ENCODE data around the gene SPATS2L. TPM values are rescaled to one million over a fixed set of nuclear protein-coding genes. Genes with fewer than 3 reads are reported as not detected.

Gene SPATS2L
- total and polyA plus RNA-seq, 2 donors = 34.8 to 58.3 TPM

DNA sequence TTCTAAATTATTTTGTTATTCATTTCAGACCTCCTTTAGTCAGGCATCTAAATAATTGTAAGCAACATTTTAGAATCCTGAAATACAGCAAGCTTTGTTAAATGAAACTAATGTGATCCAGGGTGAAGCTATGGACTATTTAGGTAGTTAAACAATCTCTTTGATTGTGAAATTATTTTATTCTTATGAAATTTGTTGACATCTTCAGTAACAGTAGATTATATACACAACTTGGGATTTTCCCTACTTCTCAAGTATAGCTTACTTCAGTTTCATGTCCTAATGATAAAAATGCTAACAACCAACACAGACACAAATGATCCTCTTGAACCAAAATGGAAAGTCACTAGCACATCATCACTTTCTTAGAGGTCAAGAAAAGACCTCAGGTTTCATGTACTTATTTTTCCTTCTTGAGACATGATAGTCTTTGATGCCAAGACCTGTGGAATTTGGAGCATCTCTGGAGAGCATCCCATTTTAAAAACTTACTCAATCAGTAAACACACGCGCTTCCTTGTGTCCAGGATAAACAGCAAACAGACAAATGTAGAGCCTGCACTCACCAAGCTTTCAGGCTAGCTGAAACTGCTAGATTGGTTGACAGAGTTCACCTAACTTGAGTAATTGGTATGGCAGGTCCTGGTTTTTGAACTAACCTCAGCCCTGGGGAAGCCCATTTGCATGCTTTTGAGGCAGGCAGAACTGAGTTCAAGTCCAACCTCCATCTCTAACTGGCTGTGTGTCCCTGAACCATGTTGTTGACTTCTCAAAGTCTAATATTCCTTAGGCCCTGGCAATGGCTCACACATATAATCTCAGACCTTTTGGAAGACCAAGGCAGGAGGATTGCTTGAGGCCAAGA, 155.6 kb downstream of the SPATS2L start:
- no peak for DNase-seq (ENCODE audit: low read depth in 6 of 9, low spot score in 9 of 9)
- Histone ChIP-seq H3K9me3 (ENCODE audit: control insufficient read depth in 2 of 2, insufficient read depth in 1 of 2, low read length in 1 of 2) (no peaks in the 10 kb centered on the region), H3K27me3 (ENCODE audit: control insufficient read depth in 2 of 2, insufficient read depth in 1 of 2, low read length in 1 of 2) (no peaks in the 10 kb centered on the region), H3K4me1 (ENCODE audit: control insufficient read depth in 2 of 2, insufficient read depth in 2 of 2, low read length in 2 of 2) (peaks cover 10 to 20% of the 10 kb centered on the region in 2 donors), H3K27ac (ENCODE audit: low read depth in 1 of 2, low read length in 1 of 2) (no peak overlapping the region), H3K4me3 (ENCODE audit: low read length in 2 of 2) (no peak overlapping the region), H3K36me3 (ENCODE audit: control insufficient read depth in 2 of 2, insufficient read depth in 2 of 2, low read length in 1 of 2) (no peaks in the 10 kb centered on the region)
- over 99% methylated on average over 2 of the region's 2 CpGs for WGBS

- Histone ChIP-seq H3K27me3 (ENCODE audit: control insufficient read depth in 2 of 2, insufficient read depth in 1 of 2, low read length in 1 of 2) (no peaks in the 10 kb centered on the region), H3K4me3 (ENCODE audit: low read length in 2 of 2) (no peak overlapping the region), H3K4me1 (ENCODE audit: control insufficient read depth in 2 of 2, insufficient read depth in 2 of 2, low read length in 2 of 2) (peaks cover 21 to 34% of the 10 kb centered on the region in 2 donors), H3K9me3 (ENCODE audit: control insufficient read depth in 2 of 2, insufficient read depth in 1 of 2, low read length in 1 of 2) (peaks cover 0 to 2% of the 10 kb centered on the region in 2 donors), H3K27ac (ENCODE audit: low read depth in 1 of 2, low read length in 1 of 2) (peak overlapping the region in 1 of 2 donors; percentile 82), H3K36me3 (ENCODE audit: control insufficient read depth in 2 of 2, insufficient read depth in 2 of 2, low read length in 1 of 2) (no peaks in the 10 kb centered on the region)
- peak in 2 of 9 donors; percentile 42 to 69 for DNase-seq (ENCODE audit: low read depth in 6 of 9, low spot score in 9 of 9)
- 62% methylated on average over 2 of the region's 2 CpGs for WGBS
Observed at GRCh38 chr2:200463452-200463851, 157.0 kb downstream of the SPATS2L start.

DNA sequence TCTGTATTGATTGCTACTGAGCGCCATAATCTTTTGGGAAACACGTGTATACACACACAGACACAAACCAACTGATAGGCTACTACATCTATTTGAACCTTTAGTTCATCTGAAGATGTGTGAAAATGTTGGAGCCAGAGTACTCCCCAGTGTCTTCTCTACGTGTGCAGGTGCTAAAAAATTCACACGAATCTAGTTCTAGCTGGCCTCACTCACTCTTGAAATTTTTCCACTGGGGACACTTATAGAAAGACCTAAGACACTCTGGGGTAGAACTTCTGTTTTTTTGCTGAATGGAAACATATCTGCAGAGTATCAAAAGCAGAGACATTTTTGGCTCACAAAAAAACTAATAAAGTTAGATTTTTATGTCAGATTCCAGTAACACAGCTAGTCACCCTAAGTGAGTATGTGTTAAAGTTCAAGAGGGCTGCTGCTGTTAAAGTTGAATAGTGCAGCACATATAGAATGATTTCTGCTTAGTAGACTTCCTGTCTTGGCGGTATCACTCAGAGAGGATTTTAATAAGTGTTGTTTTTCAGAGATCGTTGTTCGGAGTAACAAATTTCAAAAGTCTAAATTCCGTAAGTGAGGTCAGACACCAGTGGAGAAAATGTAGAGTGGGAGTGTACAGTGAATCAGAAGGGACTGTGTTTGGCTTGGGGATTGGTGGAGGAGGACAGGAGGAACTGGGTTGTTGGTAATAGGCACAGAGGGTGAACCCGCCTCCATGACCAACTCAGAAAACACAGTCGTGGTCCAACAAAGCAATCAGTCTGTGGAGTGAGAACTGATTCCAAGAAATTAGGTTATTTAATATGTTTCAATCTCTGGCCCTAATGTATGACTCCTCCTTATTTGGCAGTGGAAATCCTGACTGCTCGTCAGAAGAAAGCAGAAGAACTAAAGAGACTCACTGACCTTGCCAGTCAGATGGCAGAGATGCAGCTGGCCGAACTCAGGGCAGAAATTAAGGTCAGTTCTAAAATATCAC, 160.2 kb downstream of the SPATS2L start:
- H3K27ac ChIP-seq (ENCODE audit: low read depth in 1 of 2, low read length in 1 of 2) = peak overlapping the region; percentile 75 to 92
- no peak overlapping the region for H3K4me3 ChIP-seq (ENCODE audit: low read length in 2 of 2)
- peaks cover 0 to 2% of the 10 kb centered on the region in 2 donors for H3K9me3 ChIP-seq (ENCODE audit: control insufficient read depth in 2 of 2, insufficient read depth in 1 of 2, low read length in 1 of 2)
- WGBS = 87% methylated on average over 12 of the region's 12 CpGs
- H3K36me3 ChIP-seq (ENCODE audit: control insufficient read depth in 2 of 2, insufficient read depth in 2 of 2, low read length in 1 of 2) = peaks cover 0 to 3% of the 10 kb centered on the region in 2 donors
- peak in 2 of 9 donors; percentile 34 to 69 for DNase-seq (ENCODE audit: low read depth in 6 of 9, low spot score in 9 of 9)
- H3K27me3 ChIP-seq (ENCODE audit: control insufficient read depth in 2 of 2, insufficient read depth in 1 of 2, low read length in 1 of 2) = no peaks in the 10 kb centered on the region
- peaks cover 22 to 55% of the 10 kb centered on the region in 2 donors for H3K4me1 ChIP-seq (ENCODE audit: control insufficient read depth in 2 of 2, insufficient read depth in 2 of 2, low read length in 2 of 2)

- Histone ChIP-seq H3K9me3 (ENCODE audit: control insufficient read depth in 2 of 2, insufficient read depth in 1 of 2, low read length in 1 of 2) (peaks cover 0 to 2% of the 10 kb centered on the region in 2 donors), H3K4me1 (ENCODE audit: control insufficient read depth in 2 of 2, insufficient read depth in 2 of 2, low read length in 2 of 2) (peaks cover 22 to 55% of the 10 kb centered on the region in 2 donors), H3K27ac (ENCODE audit: low read depth in 1 of 2, low read length in 1 of 2) (peak overlapping the region; percentile 79 to 92), H3K4me3 (ENCODE audit: low read length in 2 of 2) (no peak overlapping the region), H3K36me3 (ENCODE audit: control insufficient read depth in 2 of 2, insufficient read depth in 2 of 2, low read length in 1 of 2) (peaks cover 0 to 3% of the 10 kb centered on the region in 2 donors), H3K27me3 (ENCODE audit: control insufficient read depth in 2 of 2, insufficient read depth in 1 of 2, low read length in 1 of 2) (no peaks in the 10 kb centered on the region)
- WGBS = 77% methylated on average over 8 of the region's 8 CpGs
- DNase-seq (ENCODE audit: low read depth in 6 of 9, low spot score in 9 of 9) = peak in 7 of 9 donors; percentile 52 to 93 (median 78)
Observed at GRCh38 chr2:200467806-200468681, 161.6 kb downstream of the SPATS2L start.

- Histone ChIP-seq H3K27ac (ENCODE audit: low read depth in 1 of 2, low read length in 1 of 2) (no peak overlapping the region), H3K4me1 (ENCODE audit: control insufficient read depth in 2 of 2, insufficient read depth in 2 of 2, low read length in 2 of 2) (peaks cover 22 to 52% of the 10 kb centered on the region in 2 donors), H3K4me3 (ENCODE audit: low read length in 2 of 2) (no peak overlapping the region), H3K36me3 (ENCODE audit: control insufficient read depth in 2 of 2, insufficient read depth in 2 of 2, low read length in 1 of 2) (peaks cover 0 to 3% of the 10 kb centered on the region in 2 donors), H3K9me3 (ENCODE audit: control insufficient read depth in 2 of 2, insufficient read depth in 1 of 2, low read length in 1 of 2) (peaks cover 0 to 2% of the 10 kb centered on the region in 2 donors), H3K27me3 (ENCODE audit: control insufficient read depth in 2 of 2, insufficient read depth in 1 of 2, low read length in 1 of 2) (no peaks in the 10 kb centered on the region)
- no peak for DNase-seq (ENCODE audit: low read depth in 6 of 9, low spot score in 9 of 9)
- 96% methylated on average over 13 of the region's 13 CpGs for WGBS
Observed at GRCh38 chr2:200469708-200470211, 163.3 kb downstream of the SPATS2L start.

DNA sequence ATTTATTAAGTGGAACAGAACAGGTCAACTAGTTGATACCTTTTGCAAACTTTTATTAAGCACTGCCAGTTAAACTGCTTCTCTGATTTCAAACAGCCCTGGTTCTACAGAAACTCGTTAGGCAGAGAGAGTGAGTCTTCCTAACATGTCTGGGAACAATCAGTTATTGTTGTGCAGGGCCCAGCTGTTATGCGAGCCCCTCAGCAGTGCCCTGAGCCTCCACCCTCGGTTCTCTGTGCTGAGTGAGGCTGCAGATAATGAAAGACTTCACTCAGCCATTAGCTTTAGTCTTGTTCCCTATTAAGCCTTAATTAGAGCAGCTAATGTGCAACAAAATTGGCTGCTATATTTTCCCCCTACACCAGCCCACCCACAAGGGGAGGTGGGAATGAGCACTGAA, 163.7 kb downstream of the SPATS2L start:
- Histone ChIP-seq H3K36me3 (ENCODE audit: control insufficient read depth in 2 of 2, insufficient read depth in 2 of 2, low read length in 1 of 2) (peaks cover 0 to 3% of the 10 kb centered on the region in 2 donors), H3K4me1 (ENCODE audit: control insufficient read depth in 2 of 2, insufficient read depth in 2 of 2, low read length in 2 of 2) (peaks cover 22 to 52% of the 10 kb centered on the region in 2 donors), H3K27me3 (ENCODE audit: control insufficient read depth in 2 of 2, insufficient read depth in 1 of 2, low read length in 1 of 2) (no peaks in the 10 kb centered on the region), H3K4me3 (ENCODE audit: low read length in 2 of 2) (no peak overlapping the region), H3K27ac (ENCODE audit: low read depth in 1 of 2, low read length in 1 of 2) (no peak overlapping the region), H3K9me3 (ENCODE audit: control insufficient read depth in 2 of 2, insufficient read depth in 1 of 2, low read length in 1 of 2) (peaks cover 0 to 2% of the 10 kb centered on the region in 2 donors)
- DNase-seq (ENCODE audit: low read depth in 6 of 9, low spot score in 9 of 9) = no peak
- 89% methylated on average over 3 of the region's 3 CpGs for WGBS

DNA sequence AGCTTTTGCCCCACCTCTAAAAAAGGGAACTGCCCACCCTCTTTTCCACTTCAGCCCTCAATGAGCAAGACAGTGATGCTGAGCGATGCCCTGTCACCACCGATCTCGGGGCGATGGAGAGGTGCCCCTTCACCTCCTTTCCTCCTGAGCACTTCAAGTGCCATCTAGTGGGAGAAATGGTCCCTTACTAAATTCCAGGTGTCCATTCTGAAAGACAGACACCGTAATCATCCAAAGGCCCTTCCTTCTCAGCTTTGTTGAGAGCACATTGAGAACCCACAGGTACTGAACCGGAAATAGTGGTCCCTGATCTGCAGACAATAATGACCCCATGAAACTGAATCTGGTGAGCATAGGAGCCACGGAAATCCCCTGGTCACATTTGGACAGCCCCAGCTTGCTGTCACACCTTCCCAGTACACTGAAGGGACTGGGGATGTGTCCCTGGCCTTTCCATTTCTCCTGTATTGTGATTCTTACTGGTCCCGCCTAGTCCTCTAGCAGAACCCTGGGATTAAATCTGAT, 164.9 kb downstream of the SPATS2L start:
- Histone ChIP-seq H3K36me3 (ENCODE audit: control insufficient read depth in 2 of 2, insufficient read depth in 2 of 2, low read length in 1 of 2) (peaks cover 0 to 3% of the 10 kb centered on the region in 2 donors), H3K9me3 (ENCODE audit: control insufficient read depth in 2 of 2, insufficient read depth in 1 of 2, low read length in 1 of 2) (peaks cover 0 to 2% of the 10 kb centered on the region in 2 donors), H3K4me1 (ENCODE audit: control insufficient read depth in 2 of 2, insufficient read depth in 2 of 2, low read length in 2 of 2) (peaks cover 19 to 42% of the 10 kb centered on the region in 2 donors), H3K27me3 (ENCODE audit: control insufficient read depth in 2 of 2, insufficient read depth in 1 of 2, low read length in 1 of 2) (no peaks in the 10 kb centered on the region), H3K27ac (ENCODE audit: low read depth in 1 of 2, low read length in 1 of 2) (no peak overlapping the region), H3K4me3 (ENCODE audit: low read length in 2 of 2) (no peak overlapping the region)
- DNase-seq (ENCODE audit: low read depth in 6 of 9, low spot score in 9 of 9) = peak in 2 of 9 donors; percentile 41 to 65
- 75% methylated on average over 8 of the region's 8 CpGs for WGBS
